ENCODE data around the gene HEBP1.

HEBP1 gene

GRCh38 chr12:12996209-12996608, 3.9 kb downstream of the HEBP1 start:
- H3K9me3 ChIP-seq (ENCODE audit: low read length), result no peaks in the 10 kb centered on the region
- no peak overlapping the region for H2AFZ ChIP-seq (ENCODE audit: low read depth, low read length)
- no peaks in the 10 kb centered on the region for H3K36me3 ChIP-seq (ENCODE audit: insufficient read depth, low read length)
- H3K4me1 ChIP-seq (ENCODE audit: insufficient read depth, low read length), result peaks cover 2% of the 10 kb centered on the region
- H3K4me3 ChIP-seq (ENCODE audit: low read length), result no peak overlapping the region
- no peaks in the 10 kb centered on the region for H3K27me3 ChIP-seq (ENCODE audit: insufficient read depth, low read length)

GRCh38 chr12:12995088-12995487, 5.0 kb downstream of the HEBP1 start:
- H3K9me3 ChIP-seq (ENCODE audit: low read length), result no peaks in the 10 kb centered on the region
- no peak overlapping the region for H3K4me3 ChIP-seq (ENCODE audit: low read length)
- no peak overlapping the region for H2AFZ ChIP-seq (ENCODE audit: low read depth, low read length)
- H3K27me3 ChIP-seq (ENCODE audit: insufficient read depth, low read length), result no peaks in the 10 kb centered on the region
- no peaks in the 10 kb centered on the region for H3K4me1 ChIP-seq (ENCODE audit: insufficient read depth, low read length)
- no peaks in the 10 kb centered on the region for H3K36me3 ChIP-seq (ENCODE audit: insufficient read depth, low read length)

- Histone ChIP-seq H3K4me3 (ENCODE audit: low read length) (no peak overlapping the region), H3K4me1 (ENCODE audit: insufficient read depth, low read length) (no peaks in the 10 kb centered on the region), H3K27me3 (ENCODE audit: insufficient read depth, low read length) (no peaks in the 10 kb centered on the region), H3K9me3 (ENCODE audit: low read length) (no peaks in the 10 kb centered on the region), H2AFZ (ENCODE audit: low read depth, low read length) (no peak overlapping the region), H3K36me3 (ENCODE audit: insufficient read depth, low read length) (peaks cover 2% of the 10 kb centered on the region)
These were observed 6.7 kb downstream of the HEBP1 start for GRCh38 chr12:12993367-12993766.

- H3K4me3 ChIP-seq (ENCODE audit: low read length), result no peak overlapping the region
These were observed 7.5 kb downstream of the HEBP1 start for GRCh38 chr12:12992418-12993130.

GRCh38 chr12:12990700-12991468, 9.2 kb downstream of the HEBP1 start:
- H3K4me3 ChIP-seq (ENCODE audit: low read length), result no peak overlapping the region
- H3K36me3 ChIP-seq (ENCODE audit: insufficient read depth, low read length), result peaks cover 10% of the 10 kb centered on the region
- H3K9me3 ChIP-seq (ENCODE audit: low read length), result no peaks in the 10 kb centered on the region

More at GRCh38 chr12:12992418-12993130, 7.5 kb downstream of the HEBP1 start:
- H3K27me3 ChIP-seq (ENCODE audit: insufficient read depth, low read length), result no peaks in the 10 kb centered on the region
- no peak overlapping the region for H2AFZ ChIP-seq (ENCODE audit: low read depth, low read length)
- peaks cover 2% of the 10 kb centered on the region for H3K36me3 ChIP-seq (ENCODE audit: insufficient read depth, low read length)
- H3K9me3 ChIP-seq (ENCODE audit: low read length), result no peaks in the 10 kb centered on the region
- H3K4me1 ChIP-seq (ENCODE audit: insufficient read depth, low read length), result no peaks in the 10 kb centered on the region

GRCh38 chr12:12987421-12987820, 12.6 kb downstream of the HEBP1 start:
- H3K36me3 ChIP-seq (ENCODE audit: insufficient read depth, low read length), result peaks cover 10% of the 10 kb centered on the region
- H3K9me3 ChIP-seq (ENCODE audit: low read length), result no peaks in the 10 kb centered on the region
- no peaks in the 10 kb centered on the region for H3K27me3 ChIP-seq (ENCODE audit: insufficient read depth, low read length)
- no peak overlapping the region for H3K4me3 ChIP-seq (ENCODE audit: low read length)
- H3K4me1 ChIP-seq (ENCODE audit: insufficient read depth, low read length), result no peaks in the 10 kb centered on the region
- H2AFZ ChIP-seq (ENCODE audit: low read depth, low read length), result no peak overlapping the region

More at GRCh38 chr12:12990700-12991468, 9.2 kb downstream of the HEBP1 start:
- Histone ChIP-seq H3K27me3 (ENCODE audit: insufficient read depth, low read length) (no peaks in the 10 kb centered on the region), H3K4me1 (ENCODE audit: insufficient read depth, low read length) (no peaks in the 10 kb centered on the region), H2AFZ (ENCODE audit: low read depth, low read length) (no peak overlapping the region)

- Histone ChIP-seq H3K27me3 (ENCODE audit: insufficient read depth, low read length) (no peaks in the 10 kb centered on the region), H3K9me3 (ENCODE audit: low read length) (no peaks in the 10 kb centered on the region), H3K4me3 (ENCODE audit: low read length) (no peak overlapping the region), H2AFZ (ENCODE audit: low read depth, low read length) (no peak overlapping the region), H3K36me3 (ENCODE audit: insufficient read depth, low read length) (peaks cover 10% of the 10 kb centered on the region), H3K4me1 (ENCODE audit: insufficient read depth, low read length) (no peaks in the 10 kb centered on the region)
These were observed 13.2 kb downstream of the HEBP1 start for GRCh38 chr12:12986775-12987331.

GRCh38 chr12:12985817-12986408, 14.2 kb downstream of the HEBP1 start:
- peaks cover 2% of the 10 kb centered on the region for H3K4me1 ChIP-seq (ENCODE audit: insufficient read depth, low read length)
- H3K27me3 ChIP-seq (ENCODE audit: insufficient read depth, low read length), result no peaks in the 10 kb centered on the region
- H3K9me3 ChIP-seq (ENCODE audit: low read length), result no peaks in the 10 kb centered on the region
- peaks cover 10% of the 10 kb centered on the region for H3K36me3 ChIP-seq (ENCODE audit: insufficient read depth, low read length)
- no peak overlapping the region for H2AFZ ChIP-seq (ENCODE audit: low read depth, low read length)
- H3K4me3 ChIP-seq (ENCODE audit: low read length), result no peak overlapping the region

- Histone ChIP-seq H2AFZ (ENCODE audit: low read depth, low read length) (no peak overlapping the region), H3K27me3 (ENCODE audit: insufficient read depth, low read length) (no peaks in the 10 kb centered on the region), H3K4me3 (ENCODE audit: low read length) (no peak overlapping the region), H3K4me1 (ENCODE audit: insufficient read depth, low read length) (peaks cover 19% of the 10 kb centered on the region), H3K36me3 (ENCODE audit: insufficient read depth, low read length) (peaks cover 10% of the 10 kb centered on the region), H3K9me3 (ENCODE audit: low read length) (no peaks in the 10 kb centered on the region)
These were observed 15.9 kb downstream of the HEBP1 start for GRCh38 chr12:12984149-12984548.

GRCh38 chr12:12983420-12984035, 16.5 kb downstream of the HEBP1 start:
- Histone ChIP-seq H3K9me3 (ENCODE audit: low read length) (no peaks in the 10 kb centered on the region), H3K4me1 (ENCODE audit: insufficient read depth, low read length) (peaks cover 23% of the 10 kb centered on the region), H2AFZ (ENCODE audit: low read depth, low read length) (no peak overlapping the region), H3K27me3 (ENCODE audit: insufficient read depth, low read length) (no peaks in the 10 kb centered on the region), H3K4me3 (ENCODE audit: low read length) (no peak overlapping the region), H3K36me3 (ENCODE audit: insufficient read depth, low read length) (peaks cover 8% of the 10 kb centered on the region)

GRCh38 chr12:12982331-12982730, 17.7 kb downstream of the HEBP1 start:
- H3K27me3 ChIP-seq (ENCODE audit: insufficient read depth, low read length), result no peaks in the 10 kb centered on the region
- H3K4me1 ChIP-seq (ENCODE audit: insufficient read depth, low read length), result peaks cover 23% of the 10 kb centered on the region
- H3K4me3 ChIP-seq (ENCODE audit: low read length), result no peak overlapping the region
- H3K9me3 ChIP-seq (ENCODE audit: low read length), result no peaks in the 10 kb centered on the region
- no peak overlapping the region for H2AFZ ChIP-seq (ENCODE audit: low read depth, low read length)
- peaks cover 8% of the 10 kb centered on the region for H3K36me3 ChIP-seq (ENCODE audit: insufficient read depth, low read length)

GRCh38 chr12:12979731-12980259, 20.3 kb downstream of the HEBP1 start:
- Histone ChIP-seq H3K9me3 (ENCODE audit: low read length) (no peaks in the 10 kb centered on the region), H2AFZ (ENCODE audit: low read depth, low read length) (no peak overlapping the region), H3K27me3 (ENCODE audit: insufficient read depth, low read length) (no peaks in the 10 kb centered on the region), H3K4me1 (ENCODE audit: insufficient read depth, low read length) (peaks cover 23% of the 10 kb centered on the region), H3K4me3 (ENCODE audit: low read length) (peak overlapping the region; percentile 13), H3K36me3 (ENCODE audit: insufficient read depth, low read length) (peaks cover 3% of the 10 kb centered on the region)

Data from neuron (in vitro differentiated cells).